Measurements from ENCODE around the gene VWA3B.

GRCh38 chr2:98205889-98206288, 118.9 kb downstream of the VWA3B start:
- TF ChIP-seq CTCF (IDR thresholded peaks at IDR 0.05; ENCODE audit: insufficient read depth, low read length, poor library complexity, severe bottlenecking) (no peak), EZH2phosphoT487 (conservative IDR thresholded peaks at IDR 0.05; ENCODE audit: low read length) (no peak)
